Subcutaneous preadipocyte (primary cell): ENCODE measurements around the gene PSG5. TPM values are rescaled to one million over a fixed set of nuclear protein-coding genes. Genes with fewer than 3 reads are reported as not detected.

Source experiments
- total RNA-seq: library from RNA; depleted of rRNA; stranded (reverse); fragments of >200 nt; gene quantifications from 2 replicates; pipeline ENCODE4 v1.2.3, GENCODE V29; 2012

Gene PSG5
- total RNA-seq, result 0.20 and 0.37 TPM in 2 replicates

DNA sequence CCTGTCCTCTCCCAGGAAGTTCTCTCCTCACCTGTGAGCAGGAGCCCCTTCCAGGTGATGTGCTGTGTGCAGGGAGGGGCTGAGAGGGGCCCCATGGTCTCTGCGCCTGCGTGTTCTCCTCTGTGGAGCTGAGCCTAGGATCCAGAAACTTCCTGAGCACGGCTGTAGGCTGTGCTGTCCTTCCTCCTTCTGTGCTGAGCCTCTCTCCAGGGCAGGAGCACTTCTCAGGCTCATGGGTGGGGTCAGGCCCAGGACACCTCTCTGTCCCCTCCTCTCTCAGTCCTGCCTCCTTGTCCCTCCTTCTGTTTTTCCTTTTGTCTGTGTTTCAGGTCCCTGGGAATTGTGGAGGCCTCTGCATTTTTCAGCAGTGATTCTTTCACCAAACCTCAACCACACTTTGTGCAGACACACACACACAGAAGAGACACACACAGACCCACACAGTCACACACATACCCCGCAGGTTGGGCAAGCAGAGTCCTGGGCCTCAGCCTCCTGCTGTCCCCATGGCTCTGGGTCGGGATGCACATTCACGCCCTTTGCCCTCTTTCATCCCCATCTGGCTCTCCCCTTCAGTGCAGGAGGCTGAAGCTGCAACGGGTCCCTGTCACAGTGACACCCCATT, at the start of gene PSG5:
PSG5 (minus strand) TSS at position 226 of the 625 bp plus-strand sequence; CDS start at position 95, 131 bp downstream.

DNA sequence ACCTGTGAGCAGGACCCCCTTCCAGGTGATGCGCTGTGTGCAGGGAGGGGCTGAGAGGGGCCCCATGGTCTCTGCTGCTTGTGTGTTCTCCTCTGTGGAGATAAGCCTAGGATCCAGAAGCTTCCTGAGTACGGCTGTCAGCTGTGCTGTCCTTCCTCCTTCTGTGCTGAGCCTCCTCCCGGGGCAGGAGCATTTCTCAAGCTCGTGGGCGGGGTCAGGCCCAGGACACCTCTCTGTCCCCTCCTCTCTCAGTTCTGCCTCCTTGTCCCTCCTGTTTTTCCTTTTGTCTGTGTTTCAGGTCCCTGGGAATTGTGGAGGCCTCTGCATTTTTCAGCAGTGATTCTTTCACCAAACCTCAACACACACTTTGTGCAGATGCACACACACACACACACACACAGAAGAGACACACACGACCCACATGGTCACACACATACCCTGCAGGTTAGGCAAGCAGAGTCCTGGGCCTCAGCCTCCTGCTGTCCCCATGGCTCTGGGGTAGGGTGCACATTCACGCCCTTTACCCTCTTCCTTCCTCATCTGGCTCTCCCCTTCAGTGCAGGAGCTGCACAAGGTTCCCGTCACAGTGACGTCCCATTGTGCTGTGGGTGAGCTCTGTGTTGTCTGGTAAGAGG, 19.3 kb upstream of the PSG5 start, which contains the start of gene PSG4:
PSG4 (minus strand) TSS at position 168 of the 635 bp plus-strand sequence; CDS start at position 66, 102 bp downstream.

Other genes with a start within 250 kb of the PSG5 start
- gene PSG7, start 249.3 kb downstream of the PSG5 start, total RNA-seq, result not detected in 2 replicates
- not detected in 2 replicates for gene PSG11, start 160.1 kb downstream of the PSG5 start, total RNA-seq
- not detected in 2 replicates for gene PSG2, start 103.8 kb downstream of the PSG5 start, total RNA-seq
- gene PSG4, start 19.1 kb upstream of the PSG5 start, total RNA-seq, result 0.37 and 0.59 TPM in 2 replicates
- gene PSG9, start 83.0 kb upstream of the PSG5 start, total RNA-seq, result not detected in 2 replicates
- gene CD177, start 167.2 kb upstream of the PSG5 start, total RNA-seq, result not detected in 2 replicates
- gene TEX101, start 228.4 kb upstream of the PSG5 start, total RNA-seq, result not detected in 2 replicates